Measurements from ENCODE around the gene ZBTB7C. TPM values are rescaled to one million over a fixed set of nuclear protein-coding genes. Genes with fewer than 3 reads are reported as not detected.
A peak's percentile ranks its signal among the peaks of the same experiment; 100 is the strongest.

The ZBTB7C gene
- total RNA-seq, 4 donors from 2014 or later, result 38.2 to 92.3 (median 52.4) TPM

DNA sequence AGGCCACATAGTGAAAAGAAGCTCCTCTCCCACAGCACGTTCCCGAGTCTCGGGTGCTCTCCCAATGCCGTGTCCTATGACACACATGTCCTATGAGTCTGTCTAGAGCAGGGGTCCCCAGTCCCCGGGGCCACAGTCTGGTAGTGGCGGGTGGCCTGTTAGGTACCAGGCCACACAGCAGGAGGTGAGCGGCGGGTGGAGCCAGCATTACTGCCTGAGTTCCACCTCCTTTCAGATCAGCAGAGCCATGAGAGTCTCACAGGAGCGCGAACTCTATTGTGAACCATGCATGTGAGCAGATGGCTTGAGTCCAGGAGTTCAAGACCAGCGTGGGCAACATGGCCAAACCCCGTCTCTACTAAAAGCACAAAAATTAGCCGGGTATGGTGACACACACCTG is 112.6 kb downstream of the ZBTB7C start:
- TF ChIP-seq POLR2A (IDR thresholded peaks at IDR 0.05), result no peak
- TF ChIP-seq, protein P1, sequence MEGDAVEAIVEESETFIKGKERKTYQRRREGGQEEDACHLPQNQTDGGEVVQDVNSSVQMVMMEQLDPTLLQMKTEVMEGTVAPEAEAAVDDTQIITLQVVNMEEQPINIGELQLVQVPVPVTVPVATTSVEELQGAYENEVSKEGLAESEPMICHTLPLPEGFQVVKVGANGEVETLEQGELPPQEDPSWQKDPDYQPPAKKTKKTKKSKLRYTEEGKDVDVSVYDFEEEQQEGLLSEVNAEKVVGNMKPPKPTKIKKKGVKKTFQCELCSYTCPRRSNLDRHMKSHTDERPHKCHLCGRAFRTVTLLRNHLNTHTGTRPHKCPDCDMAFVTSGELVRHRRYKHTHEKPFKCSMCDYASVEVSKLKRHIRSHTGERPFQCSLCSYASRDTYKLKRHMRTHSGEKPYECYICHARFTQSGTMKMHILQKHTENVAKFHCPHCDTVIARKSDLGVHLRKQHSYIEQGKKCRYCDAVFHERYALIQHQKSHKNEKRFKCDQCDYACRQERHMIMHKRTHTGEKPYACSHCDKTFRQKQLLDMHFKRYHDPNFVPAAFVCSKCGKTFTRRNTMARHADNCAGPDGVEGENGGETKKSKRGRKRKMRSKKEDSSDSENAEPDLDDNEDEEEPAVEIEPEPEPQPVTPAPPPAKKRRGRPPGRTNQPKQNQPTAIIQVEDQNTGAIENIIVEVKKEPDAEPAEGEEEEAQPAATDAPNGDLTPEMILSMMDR (IDR thresholded peaks at IDR 0.05), result no peak
- WGBS, 2 donors, result 88 to 90% methylated on average over 8 to 10 of the region's 13 CpGs
- Histone ChIP-seq H3K27ac (no peak overlapping the region), H3K36me3 (no peaks in the 10 kb centered on the region), H3K4me1 (peaks cover 28 to 41% (median 29%) of the 10 kb centered on the region in 3 donors), H3K9me3 (no peaks in the 10 kb centered on the region), H3K27me3 (no peaks in the 10 kb centered on the region), H3K4me3 (no peak overlapping the region)
- intact Hi-C loops (cut with DNase I), result no loop called here
- no peak for DNase-seq

DNA sequence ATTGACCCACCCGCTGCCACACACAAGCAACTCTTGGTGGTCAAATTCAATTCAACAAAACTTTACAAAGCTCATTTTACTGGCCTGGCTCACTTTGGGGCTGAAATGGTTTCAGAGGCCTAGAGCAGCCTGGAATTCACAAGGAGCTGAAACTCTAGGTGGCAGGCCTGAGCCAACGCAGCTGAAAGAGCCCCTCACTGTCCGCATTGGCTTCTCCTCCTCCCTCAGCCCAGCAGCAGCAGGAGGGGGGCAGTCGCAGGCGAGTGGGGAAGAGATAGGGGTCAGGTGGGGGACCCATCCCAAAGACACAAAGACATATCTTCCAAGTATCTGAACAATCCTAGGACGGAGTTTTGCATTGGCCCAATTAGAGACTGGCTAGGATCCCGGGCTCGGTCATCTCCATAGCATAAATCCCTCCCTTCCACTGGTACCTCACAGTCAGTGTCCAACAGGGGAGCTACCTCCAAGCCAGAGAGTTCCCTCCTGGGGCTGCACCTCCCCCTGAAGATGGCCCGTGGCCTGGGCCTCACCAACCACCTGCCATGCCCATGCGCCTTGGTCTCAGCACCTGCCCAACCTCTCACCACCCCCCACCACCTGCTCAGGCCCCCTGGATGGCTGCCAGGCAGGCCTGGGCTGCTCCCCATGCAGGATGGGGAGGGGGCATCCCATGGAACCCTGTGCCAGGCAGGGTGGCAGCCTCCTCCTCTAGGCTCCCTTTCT is 113.4 kb downstream of the ZBTB7C start:
- no peak overlapping the region for H3K4me3 ChIP-seq
- peaks cover 25 to 37% (median 28%) of the 10 kb centered on the region in 3 donors for H3K4me1 ChIP-seq
- DNase-seq, result no peak
- H3K27me3 ChIP-seq, result no peaks in the 10 kb centered on the region
- peak overlapping the region in 1 of 4 donors; percentile 55 for H3K27ac ChIP-seq
- no peaks in the 10 kb centered on the region for H3K9me3 ChIP-seq
- TF ChIP-seq, protein P1 (IDR thresholded peaks at IDR 0.05), result no peak
- no peak for TF ChIP-seq POLR2A (IDR thresholded peaks at IDR 0.05)
- 89% methylated on average over 6 of the region's 10 CpGs for WGBS, 2 donors
- H3K36me3 ChIP-seq, result no peaks in the 10 kb centered on the region
- intact Hi-C loops (cut with DNase I), result no loop called here

DNA sequence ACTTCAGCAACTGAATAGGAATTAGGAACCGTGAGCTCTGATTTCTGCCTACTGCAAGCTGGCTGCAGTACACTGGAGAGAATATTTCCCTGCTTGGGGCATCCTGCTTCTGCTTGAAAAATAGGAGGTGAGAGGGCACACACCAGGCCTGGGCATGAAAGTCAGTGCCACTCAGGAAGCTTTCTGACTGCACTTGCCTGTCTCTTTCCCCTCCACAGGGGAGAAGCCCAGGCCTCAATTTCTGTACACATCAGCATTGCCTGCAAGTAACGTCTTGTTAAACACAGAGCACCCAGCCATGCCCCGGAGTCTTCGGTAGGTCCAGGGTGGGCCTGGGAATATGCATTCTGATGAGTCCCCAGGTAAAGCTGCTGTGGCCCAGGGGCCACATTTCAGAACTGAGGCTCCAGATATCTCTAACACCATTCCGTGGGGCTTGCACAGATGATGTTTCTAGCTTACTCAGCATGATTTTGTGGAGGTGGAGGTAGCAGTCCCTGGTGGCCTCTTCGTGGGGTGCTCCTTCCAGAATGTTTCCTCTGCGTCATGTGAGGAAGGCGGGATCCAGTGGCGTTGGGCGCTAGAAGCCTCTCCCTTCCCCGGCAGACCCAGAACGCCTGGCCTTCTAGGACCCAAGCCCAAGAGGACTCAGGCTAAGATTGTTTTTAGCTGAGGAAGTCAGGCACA is 114.1 kb downstream of the ZBTB7C start:
- H3K4me1 ChIP-seq, result peaks cover 20 to 30% (median 21%) of the 10 kb centered on the region in 3 donors
- H3K4me3 ChIP-seq, result no peak overlapping the region
- DNase-seq, result no peak
- no peaks in the 10 kb centered on the region for H3K9me3 ChIP-seq
- H3K27me3 ChIP-seq, result no peaks in the 10 kb centered on the region
- H3K36me3 ChIP-seq, result no peaks in the 10 kb centered on the region
- peak overlapping the region in 3 of 4 donors; percentile 1 to 55 (median 12) for H3K27ac ChIP-seq
- WGBS, 2 donors, result 64 to 70% methylated on average over 4 to 12 of the region's 12 CpGs
- TF ChIP-seq POLR2A (IDR thresholded peaks at IDR 0.05), result no peak
- TF ChIP-seq, protein P1 (IDR thresholded peaks at IDR 0.05), result no peak
- intact Hi-C loops (cut with DNase I), result no loop called here

DNA sequence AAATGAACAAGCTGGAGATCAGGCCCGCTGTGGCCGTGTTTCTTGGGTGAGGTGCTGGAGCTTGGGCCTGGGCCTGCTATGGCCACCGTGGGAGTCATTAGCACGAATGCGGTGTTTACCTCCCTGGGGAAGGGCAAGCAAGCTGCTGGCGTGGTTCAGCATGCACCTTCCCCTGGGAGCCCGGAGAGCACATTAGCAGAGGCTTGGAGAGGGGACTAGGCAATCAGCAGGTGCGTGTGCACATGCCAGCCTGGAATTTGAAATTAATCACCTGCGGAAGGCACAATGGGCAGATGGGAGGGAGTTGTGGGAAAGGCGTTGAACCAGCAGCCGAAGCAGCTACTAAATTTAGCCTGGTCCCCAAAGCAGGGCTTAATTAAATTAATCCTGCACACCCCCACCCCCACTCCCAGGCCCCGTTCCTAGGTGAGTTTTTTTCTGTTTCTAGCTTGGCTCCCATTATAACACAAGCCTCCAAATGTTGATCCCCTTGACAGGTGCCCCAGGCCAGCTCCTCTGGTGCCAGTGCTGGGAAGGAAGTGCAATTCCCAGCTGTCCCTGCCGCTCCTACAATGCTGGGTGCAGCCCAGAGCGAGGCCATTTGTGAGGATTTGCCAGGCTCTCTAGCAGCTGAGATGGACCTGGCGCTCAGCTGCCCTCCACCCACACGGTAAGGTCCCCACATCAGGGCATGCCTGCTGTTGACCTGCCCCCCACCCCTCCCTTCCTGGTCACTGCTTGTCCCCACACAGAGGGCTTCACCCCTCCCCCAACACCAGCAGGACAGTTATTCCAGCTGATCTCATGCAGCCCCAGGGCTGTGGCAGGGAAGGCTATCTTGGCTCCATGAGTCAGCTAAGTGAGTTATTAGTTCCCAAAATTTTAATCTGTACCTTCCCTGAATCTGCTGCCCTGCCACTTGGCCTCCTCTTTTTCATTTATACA is 115.0 kb downstream of the ZBTB7C start:
- Histone ChIP-seq H3K27ac (peak overlapping the region in 3 of 4 donors; percentile 1 to 55 (median 12)), H3K4me3 (no peak overlapping the region), H3K27me3 (no peaks in the 10 kb centered on the region), H3K4me1 (peaks cover 19 to 27% (median 19%) of the 10 kb centered on the region in 3 donors), H3K9me3 (no peaks in the 10 kb centered on the region), H3K36me3 (no peaks in the 10 kb centered on the region)
- intact Hi-C loops (cut with DNase I), result no loop called here
- TF ChIP-seq POLR2A (IDR thresholded peaks at IDR 0.05), result no peak
- TF ChIP-seq, protein P1 (IDR thresholded peaks at IDR 0.05), result no peak
- WGBS, 2 donors, result 49% methylated on average over 9 to 13 of the region's 16 CpGs
- no peak for DNase-seq

Measured in esophagus squamous epithelium (tissue), 5 donors.